IPS-NIHi7 (cell line): ENCODE measurements around the gene ME3.

Experiments used
- DNase-seq: peaks from one replicate; pipeline ENCODE4 v3.0.0; 2012; ENCODE audit warnings: mixed read lengths; ENCODE audit errors: extremely low spot score

ME3 gene

DNA sequence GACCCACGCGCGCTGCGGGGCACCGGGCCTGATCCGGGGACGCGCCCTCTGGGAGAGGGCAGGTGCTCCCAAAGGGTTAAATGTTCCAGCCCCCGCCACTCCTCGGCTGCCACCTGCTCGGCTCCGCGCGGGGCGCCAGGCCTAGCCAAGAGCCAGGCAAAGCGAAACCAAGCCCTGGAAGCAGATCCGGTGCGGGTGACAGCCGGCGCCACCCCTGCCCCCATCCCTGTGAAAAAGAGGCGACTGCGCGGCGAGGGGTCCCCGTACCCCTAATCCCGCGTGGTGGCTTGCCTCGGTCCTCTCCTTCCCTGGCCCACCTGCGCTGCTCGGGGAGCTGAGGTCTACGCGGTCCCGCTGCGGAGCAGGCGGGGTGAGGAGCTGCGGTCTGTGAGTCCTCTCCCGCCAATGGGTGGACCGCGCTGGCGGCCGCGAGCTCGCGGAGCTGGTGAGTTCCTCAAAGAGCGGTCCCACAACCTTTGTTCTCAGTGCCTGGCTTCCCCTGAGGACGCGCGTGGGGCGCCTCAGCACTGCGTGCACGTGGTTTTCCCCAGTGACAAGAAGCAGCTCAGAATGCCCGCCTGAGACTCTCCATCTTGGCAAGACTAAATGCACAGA is at the start of gene ME3:
ME3 (minus strand) TSS at position 610 of the 615 bp plus-strand sequence.
- DNase-seq, result peak; percentile 43

- no peak for DNase-seq
Observed at GRCh38 chr11:86722006-86722405, 49.6 kb upstream of the ME3 start.

GRCh38 chr11:86720546-86720945 is 48.1 kb upstream of the ME3 start:
- DNase-seq, result no peak

- DNase-seq, result no peak
Observed at GRCh38 chr11:86719781-86720463, 47.5 kb upstream of the ME3 start.

DNA sequence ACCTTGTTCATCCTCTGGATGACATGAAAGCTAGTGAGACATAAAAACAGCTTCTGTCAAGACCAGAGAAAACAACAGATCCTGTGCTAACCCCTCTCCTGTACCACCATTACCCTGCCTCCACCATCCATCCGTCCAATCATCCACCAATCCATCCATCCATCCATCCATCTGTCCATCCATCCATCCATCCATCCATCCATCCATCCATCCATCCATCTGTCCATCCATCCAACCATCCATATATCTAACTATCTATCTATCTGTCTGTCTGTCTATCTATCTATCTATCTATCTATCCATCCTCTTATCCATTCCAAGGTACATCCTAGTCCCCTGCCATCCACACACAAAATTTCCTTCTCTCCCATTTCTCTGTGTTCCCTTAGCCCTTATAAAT is 46.6 kb upstream of the ME3 start:
- DNase-seq, result no peak

DNA sequence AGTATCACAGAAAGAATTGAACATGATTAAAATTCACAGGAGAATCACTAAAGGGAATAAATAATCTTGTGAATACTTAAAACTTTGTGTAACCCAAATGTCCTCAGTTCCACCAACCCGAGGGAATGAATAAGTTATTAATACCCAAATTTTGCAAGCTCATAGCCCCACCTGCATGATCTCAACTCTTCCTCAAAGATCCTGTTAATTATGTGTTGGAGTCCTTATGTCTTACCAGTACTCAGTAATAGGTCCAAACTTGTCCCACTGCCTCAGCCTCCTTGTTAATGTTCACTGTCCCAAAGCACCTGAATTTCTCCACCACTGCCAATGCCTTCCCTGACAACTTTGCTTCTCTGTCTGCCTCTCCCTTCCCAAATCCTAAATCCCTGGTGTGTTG is 46.1 kb upstream of the ME3 start:
- no peak for DNase-seq

GRCh38 chr11:86717817-86718501 is 45.5 kb upstream of the ME3 start:
- no peak for DNase-seq

GRCh38 chr11:86715611-86716010 is 43.2 kb upstream of the ME3 start:
- no peak for DNase-seq

DNA sequence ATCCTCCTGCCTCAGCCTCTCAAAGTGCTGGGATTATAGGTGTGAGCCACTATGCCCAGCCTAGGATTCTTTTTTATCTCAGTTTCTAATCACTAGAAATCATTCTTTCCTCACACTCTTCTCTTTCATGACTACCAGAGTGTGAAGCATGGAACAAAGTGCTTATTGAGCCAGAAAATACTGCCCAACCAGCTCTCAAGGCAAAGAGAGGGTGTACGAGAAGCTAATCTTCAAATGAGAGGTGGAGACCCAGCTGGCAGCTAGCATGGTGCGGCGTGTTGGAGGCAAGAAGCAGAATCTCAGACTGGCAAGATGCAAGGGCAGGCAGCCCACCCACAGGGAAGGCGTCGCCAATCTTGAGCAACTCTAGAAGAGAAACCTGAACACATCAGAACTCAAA is 41.1 kb upstream of the ME3 start:
- DNase-seq, result no peak

- no peak for DNase-seq
Observed at GRCh38 chr11:86710936-86711335, 38.5 kb upstream of the ME3 start.

DNA sequence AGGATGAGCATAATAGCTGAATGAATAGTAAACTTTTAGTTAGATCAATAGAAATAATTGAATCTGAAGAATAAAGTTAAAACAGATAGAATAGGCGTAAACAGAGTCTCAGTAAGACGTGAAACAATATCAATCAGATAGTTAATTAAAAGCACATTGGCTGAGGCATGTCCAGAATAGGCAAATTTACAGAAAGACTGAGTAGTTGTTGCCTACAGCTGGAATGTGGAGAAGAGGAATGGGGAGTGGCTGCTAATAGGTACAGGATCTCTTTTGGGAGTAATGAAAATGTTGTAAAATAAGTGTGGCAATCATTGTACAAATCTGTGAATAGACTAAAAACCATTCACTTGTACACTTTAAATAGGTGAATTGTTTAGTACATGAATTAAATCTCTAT is 36.3 kb upstream of the ME3 start:
- DNase-seq, result no peak

GRCh38 chr11:86706338-86707131 is 34.1 kb upstream of the ME3 start:
- no peak for DNase-seq

DNA sequence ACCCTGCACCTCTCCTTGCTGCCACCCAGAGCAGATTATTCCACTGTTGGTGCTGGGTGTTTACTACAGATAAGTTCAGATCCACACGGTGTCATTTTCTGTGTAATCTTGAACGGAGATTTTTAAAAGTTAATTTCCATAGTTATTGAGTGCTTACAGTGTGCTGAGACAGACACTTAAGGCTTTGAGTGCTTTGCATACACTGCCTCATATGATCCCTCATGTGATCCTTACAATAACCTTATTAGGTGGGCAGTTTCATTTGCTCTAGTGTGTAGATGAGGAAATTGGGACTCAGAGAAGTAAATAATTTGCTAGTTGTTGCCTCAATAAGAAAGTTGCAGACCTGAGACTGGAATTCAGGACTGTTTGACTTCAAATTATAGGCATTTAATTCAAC is 32.3 kb upstream of the ME3 start:
- no peak for DNase-seq

DNA sequence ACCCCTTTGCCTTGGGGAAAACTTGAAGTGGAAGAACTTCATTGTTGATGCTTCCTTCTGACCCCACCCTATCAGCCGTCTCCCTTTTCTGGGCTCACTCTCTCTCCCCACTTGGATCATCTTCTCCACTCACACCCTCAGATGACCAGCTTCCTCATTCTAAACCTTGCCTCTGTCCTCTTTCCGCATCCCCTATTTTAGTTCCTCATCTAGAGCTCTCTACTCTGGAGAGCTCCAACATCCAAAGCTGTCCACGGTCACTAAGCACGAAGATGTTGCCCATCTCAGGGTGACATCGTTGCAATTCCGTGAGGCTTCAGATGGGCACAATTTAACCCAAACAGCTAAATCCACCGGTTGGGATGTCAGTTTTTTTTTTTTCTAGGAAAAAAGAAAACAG is 31.6 kb upstream of the ME3 start:
- DNase-seq, result no peak

DNA sequence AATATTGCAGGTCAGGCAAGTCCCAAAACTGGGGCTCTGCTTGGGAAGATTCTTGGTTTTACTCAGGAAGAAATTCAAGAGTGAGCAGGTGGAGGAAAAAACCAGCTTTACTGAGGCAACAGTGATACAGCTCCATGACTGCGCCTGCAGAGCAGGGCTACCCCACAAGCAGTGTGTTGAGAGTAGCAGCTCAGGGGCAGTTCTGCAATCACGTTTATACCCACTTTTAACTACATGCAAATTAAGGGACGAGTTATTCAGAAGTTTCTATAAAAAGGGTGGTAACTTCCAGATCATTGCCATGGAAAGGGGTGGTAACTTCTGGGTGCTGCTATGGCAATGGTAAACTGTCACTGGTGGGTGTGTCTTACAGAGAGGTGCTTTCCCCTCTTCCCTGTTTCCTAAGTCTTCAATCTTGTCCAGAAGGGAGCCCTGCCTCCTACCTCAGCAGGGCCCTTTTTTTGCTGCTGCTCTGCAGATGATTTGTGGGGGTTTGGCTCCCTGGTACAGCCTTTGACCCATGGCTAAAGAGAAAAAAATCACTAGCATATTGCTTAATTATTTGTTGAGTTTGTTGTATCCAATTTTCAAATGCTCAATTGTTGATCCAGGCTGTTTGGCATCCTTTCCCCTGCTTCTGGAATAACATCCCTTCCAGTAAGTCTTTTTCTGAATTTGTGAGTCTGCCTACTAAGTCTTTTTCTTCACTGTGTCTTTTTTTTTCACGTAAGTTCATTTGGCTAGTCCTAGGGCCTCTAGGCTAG is 30.0 kb upstream of the ME3 start:
- DNase-seq, result no peak

- no peak for DNase-seq
Observed at GRCh38 chr11:86699040-86699791, 26.8 kb upstream of the ME3 start.

GRCh38 chr11:86698639-86699038 is 26.2 kb upstream of the ME3 start:
- DNase-seq, result no peak

DNA sequence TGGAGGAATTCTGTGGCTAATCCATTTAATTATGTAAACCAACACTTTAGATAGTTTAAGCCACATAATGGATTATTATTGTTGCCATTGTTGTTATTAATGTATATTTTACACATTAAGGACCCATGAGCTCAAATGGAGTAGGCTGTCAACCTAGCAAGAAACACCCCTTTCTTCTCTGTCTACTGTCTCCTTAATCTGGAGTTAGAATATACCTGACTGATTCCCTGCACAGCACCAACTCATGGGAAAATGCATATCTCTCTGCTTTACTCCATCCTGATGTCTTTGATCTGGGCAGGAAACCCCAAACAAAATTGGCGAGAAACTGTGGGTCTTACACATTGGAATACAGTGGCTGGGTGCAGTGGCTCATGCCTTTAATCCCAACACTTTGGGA is 24.0 kb upstream of the ME3 start:
- no peak for DNase-seq

- no peak for DNase-seq
Observed at GRCh38 chr11:86696004-86696403, 23.6 kb upstream of the ME3 start.

GRCh38 chr11:86695373-86695772 is 23.0 kb upstream of the ME3 start:
- no peak for DNase-seq

GRCh38 chr11:86693518-86693917 is 21.1 kb upstream of the ME3 start:
- no peak for DNase-seq
